Osteocyte (in vitro differentiated cells): ENCODE data around the gene EPM2A. TPM values are rescaled to one million over a fixed set of nuclear protein-coding genes. Genes with fewer than 3 reads are reported as not detected.
A peak's percentile ranks its signal among the peaks of the same experiment; 100 is the strongest.

Experiments
- DNase-seq: peaks from one replicate; pipeline ENCODE4 v3.0.0; 2021; ENCODE audit warnings: mixed read lengths; ENCODE audit not compliant: unreplicated experiment; ENCODE audit errors: extremely low spot score
- H3K27ac Mint-ChIP-seq: one replicate; pipeline ENCODE4 v1.8.0; 2021; ENCODE audit warnings: mild to moderate bottlenecking, mixed read lengths; ENCODE audit not compliant: unreplicated experiment
- H3K27me3 Mint-ChIP-seq: one replicate; pipeline ENCODE4 v1.8.0; 2021; ENCODE audit warnings: mixed read lengths; ENCODE audit not compliant: unreplicated experiment
- H3K36me3 Mint-ChIP-seq: one replicate; pipeline ENCODE4 v1.8.0; 2021; ENCODE audit warnings: mixed read lengths; ENCODE audit not compliant: unreplicated experiment
- H3K4me1 Mint-ChIP-seq: one replicate; pipeline ENCODE4 v1.8.0; 2021; ENCODE audit warnings: mixed read lengths; ENCODE audit not compliant: unreplicated experiment
- H3K4me3 Mint-ChIP-seq: one replicate; pipeline ENCODE4 v1.8.0; 2021; ENCODE audit warnings: mild to moderate bottlenecking, moderate library complexity, mixed read lengths; ENCODE audit not compliant: unreplicated experiment
- H3K9me3 Mint-ChIP-seq: one replicate; pipeline ENCODE4 v1.8.0; 2021; ENCODE audit warnings: mixed read lengths; ENCODE audit not compliant: unreplicated experiment
- CTCF ChIP-seq: fragments of 200-600 bp; sonication (generic); IDR thresholded peaks from 2 replicates; pipeline ENCODE4 v1.5.0; 2021; ENCODE audit warnings: antibody characterized with exemption, mild to moderate bottlenecking, moderate library complexity
- total RNA-seq: library from RNA; stranded (reverse); gene quantifications from 2 replicates; pipeline ENCODE4 v1.2.1, GENCODE V29; 2021

The EPM2A gene
- total RNA-seq, 1 donor from 2014 or later: 13.6 TPM

GRCh38 chr6:145669627-145670034 lies 65.7 kb downstream of the EPM2A start:
- no peak for TF ChIP-seq CTCF
- Mint-ChIP-seq H3K36me3 (peaks cover 8% of the 10 kb centered on the region), H3K9me3 (no peaks in the 10 kb centered on the region), H3K27me3 (no peaks in the 10 kb centered on the region), H3K4me3 (no peak overlapping the region), H3K4me1 (peaks cover 18% of the 10 kb centered on the region), H3K27ac (peak overlapping the region; percentile 71)
- DNase-seq: no peak

- Mint-ChIP-seq H3K9me3 (no peaks in the 10 kb centered on the region), H3K4me3 (no peak overlapping the region), H3K36me3 (peaks cover 4% of the 10 kb centered on the region), H3K27ac (peak overlapping the region; percentile 71), H3K4me1 (peaks cover 18% of the 10 kb centered on the region), H3K27me3 (no peaks in the 10 kb centered on the region)
- TF ChIP-seq CTCF: no peak
- no peak for DNase-seq
Observed at GRCh38 chr6:145668844-145669243, 66.5 kb downstream of the EPM2A start.

GRCh38 chr6:145660676-145661075 lies 74.6 kb downstream of the EPM2A start:
- Mint-ChIP-seq H3K4me1 (peaks cover 12% of the 10 kb centered on the region), H3K27me3 (no peaks in the 10 kb centered on the region), H3K27ac (no peak overlapping the region), H3K36me3 (no peaks in the 10 kb centered on the region), H3K9me3 (no peaks in the 10 kb centered on the region), H3K4me3 (no peak overlapping the region)
- no peak for TF ChIP-seq CTCF
- no peak for DNase-seq

- Mint-ChIP-seq H3K9me3 (no peaks in the 10 kb centered on the region), H3K4me1 (peaks cover 12% of the 10 kb centered on the region), H3K27ac (peak overlapping the region; percentile 33), H3K4me3 (no peak overlapping the region), H3K27me3 (no peaks in the 10 kb centered on the region), H3K36me3 (no peaks in the 10 kb centered on the region)
- no peak for DNase-seq
- no peak for TF ChIP-seq CTCF
Observed at GRCh38 chr6:145656128-145656527, 79.2 kb downstream of the EPM2A start.

- H3K4me1 Mint-ChIP-seq: peaks cover 9% of the 10 kb centered on the region
Observed at GRCh38 chr6:145652572-145652971, 82.7 kb downstream of the EPM2A start.

More at GRCh38 chr6:145652572-145652971, 82.7 kb downstream of the EPM2A start:
- no peak for DNase-seq
- Mint-ChIP-seq H3K27ac (no peak overlapping the region), H3K9me3 (no peaks in the 10 kb centered on the region), H3K4me3 (no peak overlapping the region), H3K27me3 (no peaks in the 10 kb centered on the region), H3K36me3 (no peaks in the 10 kb centered on the region)
- TF ChIP-seq CTCF: no peak
